ENCODE measurements around the gene INPP5E.
"Not testable (repeated sequence)": the region's sequence is repeated elsewhere in the genome, so short reads cannot be mapped to it uniquely, and the experiment has no call there.

INPP5E gene

DNA sequence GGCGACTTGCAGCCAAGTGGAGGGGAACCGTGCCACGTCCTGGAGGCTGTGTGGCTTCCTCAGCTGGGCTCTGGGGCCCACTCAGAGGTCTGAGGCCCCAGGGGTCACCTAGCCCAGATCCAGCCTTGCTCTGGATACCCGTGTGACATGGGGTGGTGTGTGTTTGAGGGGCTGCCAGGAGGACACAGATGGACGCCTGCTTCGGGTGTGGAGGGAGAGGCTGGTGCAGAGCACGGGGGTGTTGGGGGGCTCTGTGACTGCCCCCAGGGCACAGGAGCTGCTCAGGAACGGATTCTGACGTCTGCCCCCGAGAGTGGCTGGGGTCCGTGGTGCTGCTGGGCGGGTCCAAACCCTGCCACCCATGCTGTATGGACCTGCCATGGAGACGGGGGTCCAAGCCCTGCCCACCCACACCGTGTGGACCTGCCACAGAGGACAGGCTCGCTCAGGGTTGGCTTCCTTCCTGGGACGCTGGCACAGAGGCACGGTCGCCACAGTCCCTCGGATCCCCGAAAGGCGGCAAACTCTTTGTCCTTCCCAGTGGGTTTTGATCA is 10.5 kb downstream of the INPP5E start:
- no peak overlapping the region for H3K9ac ChIP-seq (ENCODE audit: low read depth in 1 of 2, low read length in 2 of 2)
- no peak overlapping the region for H3K4me3 ChIP-seq (ENCODE audit: low read depth in 1 of 2, low read length in 2 of 2)
- no peak overlapping the region for H3K27ac ChIP-seq (ENCODE audit: low read depth, low read length)
- no peaks in the 10 kb centered on the region for H3K9me3 ChIP-seq (ENCODE audit: control insufficient read depth in 1 of 2, low read length in 2 of 2)
- no peaks in the 10 kb centered on the region for H3K4me1 ChIP-seq (ENCODE audit: control insufficient read depth in 1 of 2, insufficient read depth in 2 of 2, low read length in 2 of 2)
- H3K36me3 ChIP-seq (ENCODE audit: control insufficient read depth in 1 of 2, insufficient read depth in 2 of 2, low read length in 2 of 2): peaks cover 8 to 42% of the 10 kb centered on the region in 2 donors
- no peaks in the 10 kb centered on the region for H3K27me3 ChIP-seq (ENCODE audit: control insufficient read depth in 1 of 2, insufficient read depth in 2 of 2, low read length in 2 of 2)

DNA sequence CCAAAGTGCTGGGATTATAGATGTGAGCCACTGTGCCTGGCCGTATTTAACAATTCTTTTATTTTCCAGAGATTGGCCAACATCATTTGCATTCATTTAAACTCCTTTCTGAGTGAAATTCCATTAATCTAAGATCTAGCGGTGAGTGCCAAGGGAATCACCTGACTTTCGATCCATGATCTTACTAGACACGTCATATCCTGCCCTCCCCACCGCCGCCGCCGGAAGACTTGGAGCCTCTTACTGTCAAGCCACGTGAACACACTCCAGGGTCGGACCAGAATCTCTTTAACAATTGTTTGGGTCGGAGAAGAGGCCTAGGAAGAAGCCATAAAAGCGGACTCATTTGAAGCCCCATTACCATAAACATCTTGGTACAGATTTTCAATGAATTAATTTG is 12.9 kb downstream of the INPP5E start:
- Histone ChIP-seq H3K9ac (ENCODE audit: low read depth in 1 of 2, low read length in 2 of 2) (no peak overlapping the region), H3K4me3 (ENCODE audit: low read depth in 1 of 2, low read length in 2 of 2) (no peak overlapping the region), H3K27me3 (ENCODE audit: control insufficient read depth in 1 of 2, insufficient read depth in 2 of 2, low read length in 2 of 2) (no peaks in the 10 kb centered on the region), H3K36me3 (ENCODE audit: control insufficient read depth in 1 of 2, insufficient read depth in 2 of 2, low read length in 2 of 2) (peaks cover 29 to 52% of the 10 kb centered on the region in 2 donors), H3K27ac (ENCODE audit: low read depth, low read length) (no peak overlapping the region), H3K4me1 (ENCODE audit: control insufficient read depth in 1 of 2, insufficient read depth in 2 of 2, low read length in 2 of 2) (no peaks in the 10 kb centered on the region), H3K9me3 (ENCODE audit: control insufficient read depth in 1 of 2, low read length in 2 of 2) (no peaks in the 10 kb centered on the region)

DNA sequence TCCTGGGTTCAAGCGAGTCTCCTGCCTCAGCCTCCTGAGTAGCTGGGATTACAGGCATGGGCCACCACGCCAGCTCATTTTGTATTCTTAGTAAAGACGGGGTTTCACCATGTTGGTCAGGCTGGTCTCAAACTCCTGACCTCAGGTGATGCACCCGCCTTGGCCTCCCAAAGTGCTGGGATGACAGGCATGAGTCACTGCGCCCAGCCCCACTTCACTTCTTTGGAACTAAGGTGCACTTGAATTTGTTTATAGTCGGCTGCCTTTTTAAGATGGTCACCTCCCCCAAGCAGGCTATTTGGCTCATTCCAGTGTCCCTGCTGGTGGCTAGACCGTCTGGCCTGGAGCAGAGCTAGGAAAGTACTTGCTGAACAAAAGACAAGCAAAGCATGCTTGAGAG is 14.3 kb downstream of the INPP5E start:
- not testable (repeated sequence) for H3K4me3 ChIP-seq (ENCODE audit: low read depth in 1 of 2, low read length in 2 of 2); H3K9me3 ChIP-seq (ENCODE audit: control insufficient read depth in 1 of 2, low read length in 2 of 2); H3K4me1 ChIP-seq (ENCODE audit: control insufficient read depth in 1 of 2, insufficient read depth in 2 of 2, low read length in 2 of 2); H3K27me3 ChIP-seq (ENCODE audit: control insufficient read depth in 1 of 2, insufficient read depth in 2 of 2, low read length in 2 of 2); H3K27ac ChIP-seq (ENCODE audit: low read depth, low read length); H3K9ac ChIP-seq (ENCODE audit: low read depth in 1 of 2, low read length in 2 of 2)
- peaks cover 27 to 56% of the 10 kb centered on the region in 2 donors for H3K36me3 ChIP-seq (ENCODE audit: control insufficient read depth in 1 of 2, insufficient read depth in 2 of 2, low read length in 2 of 2)

DNA sequence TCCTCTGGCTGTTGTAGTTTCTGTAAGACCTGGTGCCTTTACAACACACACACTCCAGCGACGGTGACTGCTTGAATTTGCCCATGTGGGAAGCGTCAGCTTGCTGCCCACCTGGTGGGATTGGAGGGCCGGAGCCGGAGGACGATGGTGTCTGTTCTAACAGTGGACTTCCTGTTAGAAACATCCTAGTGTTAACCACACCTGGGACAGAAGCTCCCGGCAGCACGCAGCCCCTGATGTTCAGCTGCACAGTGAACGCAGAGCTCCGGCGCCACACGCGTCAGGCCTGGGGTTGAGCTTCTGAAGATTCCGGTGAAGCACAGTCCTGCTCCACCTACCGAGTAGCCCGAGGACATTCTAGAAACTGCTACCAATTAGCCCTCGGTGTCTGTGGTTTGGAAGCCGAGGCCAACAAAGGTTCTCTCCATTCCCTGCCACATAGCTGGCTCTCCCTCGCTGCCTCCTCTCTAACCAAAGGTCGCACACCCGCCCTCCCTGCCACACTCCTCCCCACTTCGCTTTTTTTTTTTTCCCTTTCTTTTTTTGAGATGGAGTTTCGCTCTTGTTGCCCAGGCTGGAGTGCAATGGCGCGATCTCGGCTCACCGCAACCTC is 14.8 kb downstream of the INPP5E start:
- peaks cover 25 to 55% of the 10 kb centered on the region in 2 donors for H3K36me3 ChIP-seq (ENCODE audit: control insufficient read depth in 1 of 2, insufficient read depth in 2 of 2, low read length in 2 of 2)
- no peaks in the 10 kb centered on the region for H3K27me3 ChIP-seq (ENCODE audit: control insufficient read depth in 1 of 2, insufficient read depth in 2 of 2, low read length in 2 of 2)
- no peak overlapping the region for H3K4me3 ChIP-seq (ENCODE audit: low read depth in 1 of 2, low read length in 2 of 2)
- no peaks in the 10 kb centered on the region for H3K4me1 ChIP-seq (ENCODE audit: control insufficient read depth in 1 of 2, insufficient read depth in 2 of 2, low read length in 2 of 2)
- no peak overlapping the region for H3K27ac ChIP-seq (ENCODE audit: low read depth, low read length)
- H3K9me3 ChIP-seq (ENCODE audit: control insufficient read depth in 1 of 2, low read length in 2 of 2): no peaks in the 10 kb centered on the region
- H3K9ac ChIP-seq (ENCODE audit: low read depth in 1 of 2, low read length in 2 of 2): no peak overlapping the region

DNA sequence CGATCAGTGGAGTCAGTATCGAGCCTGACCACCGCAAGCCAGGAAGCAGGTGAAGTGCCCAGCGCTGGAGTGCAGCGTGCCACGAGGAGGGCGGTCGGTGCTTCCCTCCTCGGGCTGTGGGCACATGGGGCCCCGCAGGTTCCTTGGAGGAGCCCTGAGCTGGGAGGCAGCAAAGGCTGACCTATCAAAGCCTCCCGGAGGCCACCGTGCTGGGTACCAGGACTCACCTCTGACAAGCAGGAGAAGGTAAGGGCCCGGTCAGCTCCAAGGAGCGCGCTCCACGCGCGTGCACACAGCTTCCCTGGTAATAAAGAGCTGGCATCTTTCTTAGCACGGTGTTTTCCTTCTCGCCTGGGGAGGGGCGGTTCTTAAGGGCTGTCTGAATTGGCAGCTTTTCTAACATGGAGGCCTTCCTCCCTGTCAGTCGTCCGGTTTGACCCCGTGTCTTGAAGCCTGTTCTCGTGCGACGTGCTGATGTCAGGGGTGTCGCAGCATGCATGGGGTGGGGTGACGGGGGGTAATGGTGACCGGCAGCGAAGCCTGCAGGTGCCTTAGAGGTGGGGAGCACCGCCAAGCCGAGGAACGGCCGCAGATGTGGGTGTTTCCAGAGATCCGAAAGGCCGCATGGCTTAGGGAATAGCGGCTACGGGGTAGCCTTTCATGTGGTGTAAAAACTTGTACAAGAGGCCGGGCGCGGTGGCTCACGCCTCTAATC is 16.1 kb downstream of the INPP5E start:
- no peaks in the 10 kb centered on the region for H3K9me3 ChIP-seq (ENCODE audit: control insufficient read depth in 1 of 2, low read length in 2 of 2)
- H3K27ac ChIP-seq (ENCODE audit: low read depth, low read length): no peak overlapping the region
- H3K27me3 ChIP-seq (ENCODE audit: control insufficient read depth in 1 of 2, insufficient read depth in 2 of 2, low read length in 2 of 2): no peaks in the 10 kb centered on the region
- peaks cover 34 to 55% of the 10 kb centered on the region in 2 donors for H3K36me3 ChIP-seq (ENCODE audit: control insufficient read depth in 1 of 2, insufficient read depth in 2 of 2, low read length in 2 of 2)
- no peak overlapping the region for H3K4me3 ChIP-seq (ENCODE audit: low read depth in 1 of 2, low read length in 2 of 2)
- H3K4me1 ChIP-seq (ENCODE audit: control insufficient read depth in 1 of 2, insufficient read depth in 2 of 2, low read length in 2 of 2): no peaks in the 10 kb centered on the region
- no peak overlapping the region for H3K9ac ChIP-seq (ENCODE audit: low read depth in 1 of 2, low read length in 2 of 2)

DNA sequence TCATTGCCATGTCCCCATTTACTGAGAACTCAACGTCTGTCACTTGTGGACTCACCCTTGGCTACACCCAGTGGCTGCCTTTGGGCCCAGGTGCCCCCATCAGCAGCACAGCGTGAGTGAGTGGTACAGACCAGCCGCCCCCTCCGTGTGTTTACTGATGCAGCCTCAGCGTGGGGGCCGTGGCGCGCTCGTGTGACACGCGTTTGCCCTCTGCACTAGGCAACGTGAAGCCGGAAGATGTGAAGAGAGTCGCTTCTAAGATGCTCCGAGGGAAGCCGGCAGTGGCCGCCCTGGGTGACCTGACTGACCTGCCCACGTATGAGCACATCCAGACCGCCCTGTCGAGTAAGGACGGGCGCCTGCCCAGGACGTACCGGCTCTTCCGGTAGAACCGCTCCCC is 16.8 kb downstream of the INPP5E start:
- no peaks in the 10 kb centered on the region for H3K27me3 ChIP-seq (ENCODE audit: control insufficient read depth in 1 of 2, insufficient read depth in 2 of 2, low read length in 2 of 2)
- H3K27ac ChIP-seq (ENCODE audit: low read depth, low read length): no peak overlapping the region
- H3K4me3 ChIP-seq (ENCODE audit: low read depth in 1 of 2, low read length in 2 of 2): no peak overlapping the region
- H3K9ac ChIP-seq (ENCODE audit: low read depth in 1 of 2, low read length in 2 of 2): no peak overlapping the region
- no peaks in the 10 kb centered on the region for H3K4me1 ChIP-seq (ENCODE audit: control insufficient read depth in 1 of 2, insufficient read depth in 2 of 2, low read length in 2 of 2)
- no peaks in the 10 kb centered on the region for H3K9me3 ChIP-seq (ENCODE audit: control insufficient read depth in 1 of 2, low read length in 2 of 2)
- H3K36me3 ChIP-seq (ENCODE audit: control insufficient read depth in 1 of 2, insufficient read depth in 2 of 2, low read length in 2 of 2): peaks cover 40 to 62% of the 10 kb centered on the region in 2 donors

DNA sequence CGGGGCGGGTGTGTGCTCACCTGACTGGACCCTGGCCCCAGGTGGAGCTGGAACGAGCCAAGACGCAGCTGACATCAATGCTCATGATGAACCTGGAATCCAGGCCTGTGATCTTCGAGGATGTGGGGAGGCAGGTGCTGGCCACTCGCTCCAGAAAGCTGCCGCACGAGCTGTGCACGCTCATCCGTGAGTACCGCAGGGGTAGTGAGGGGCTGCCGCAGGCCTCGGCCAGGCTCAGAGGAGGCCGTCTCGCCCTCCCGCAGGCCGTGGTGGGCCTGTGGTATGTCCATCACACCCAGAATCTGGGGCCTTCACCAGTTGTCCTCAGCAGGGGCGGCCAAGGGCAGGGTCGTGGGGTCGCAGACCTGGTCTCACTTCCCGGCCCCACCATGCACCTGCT is 17.9 kb downstream of the INPP5E start:
- Histone ChIP-seq H3K27ac (ENCODE audit: low read depth, low read length) (no peak overlapping the region), H3K27me3 (ENCODE audit: control insufficient read depth in 1 of 2, insufficient read depth in 2 of 2, low read length in 2 of 2) (no peaks in the 10 kb centered on the region), H3K4me1 (ENCODE audit: control insufficient read depth in 1 of 2, insufficient read depth in 2 of 2, low read length in 2 of 2) (no peaks in the 10 kb centered on the region), H3K36me3 (ENCODE audit: control insufficient read depth in 1 of 2, insufficient read depth in 2 of 2, low read length in 2 of 2) (peaks cover 44 to 72% of the 10 kb centered on the region in 2 donors), H3K4me3 (ENCODE audit: low read depth in 1 of 2, low read length in 2 of 2) (no peak overlapping the region), H3K9ac (ENCODE audit: low read depth in 1 of 2, low read length in 2 of 2) (no peak overlapping the region), H3K9me3 (ENCODE audit: control insufficient read depth in 1 of 2, low read length in 2 of 2) (no peaks in the 10 kb centered on the region)

DNA sequence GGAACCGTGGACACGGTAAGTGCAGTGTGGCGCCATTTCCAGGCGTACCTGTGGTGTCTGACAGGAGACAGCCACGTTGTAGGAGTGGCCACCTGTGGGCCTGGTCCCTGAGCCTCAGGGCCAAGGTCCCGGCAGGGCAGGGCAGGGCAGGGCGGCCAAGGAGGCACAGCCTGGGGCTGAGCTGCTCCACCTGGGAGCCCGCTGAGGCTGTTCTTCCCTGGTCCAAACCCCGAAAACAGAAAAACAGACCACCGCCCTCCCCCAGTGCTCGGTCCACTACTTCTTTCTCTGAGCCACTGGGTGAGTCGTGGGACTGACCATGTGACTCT is 20.6 kb downstream of the INPP5E start:
- Histone ChIP-seq H3K4me3 (ENCODE audit: low read depth in 1 of 2, low read length in 2 of 2) (no peak overlapping the region), H3K27ac (ENCODE audit: low read depth, low read length) (no peak overlapping the region), H3K9me3 (ENCODE audit: control insufficient read depth in 1 of 2, low read length in 2 of 2) (no peaks in the 10 kb centered on the region), H3K27me3 (ENCODE audit: control insufficient read depth in 1 of 2, insufficient read depth in 2 of 2, low read length in 2 of 2) (no peaks in the 10 kb centered on the region), H3K36me3 (ENCODE audit: control insufficient read depth in 1 of 2, insufficient read depth in 2 of 2, low read length in 2 of 2) (peaks cover 58 to 90% of the 10 kb centered on the region in 2 donors), H3K4me1 (ENCODE audit: control insufficient read depth in 1 of 2, insufficient read depth in 2 of 2, low read length in 2 of 2) (no peaks in the 10 kb centered on the region), H3K9ac (ENCODE audit: low read depth in 1 of 2, low read length in 2 of 2) (no peak overlapping the region)

DNA sequence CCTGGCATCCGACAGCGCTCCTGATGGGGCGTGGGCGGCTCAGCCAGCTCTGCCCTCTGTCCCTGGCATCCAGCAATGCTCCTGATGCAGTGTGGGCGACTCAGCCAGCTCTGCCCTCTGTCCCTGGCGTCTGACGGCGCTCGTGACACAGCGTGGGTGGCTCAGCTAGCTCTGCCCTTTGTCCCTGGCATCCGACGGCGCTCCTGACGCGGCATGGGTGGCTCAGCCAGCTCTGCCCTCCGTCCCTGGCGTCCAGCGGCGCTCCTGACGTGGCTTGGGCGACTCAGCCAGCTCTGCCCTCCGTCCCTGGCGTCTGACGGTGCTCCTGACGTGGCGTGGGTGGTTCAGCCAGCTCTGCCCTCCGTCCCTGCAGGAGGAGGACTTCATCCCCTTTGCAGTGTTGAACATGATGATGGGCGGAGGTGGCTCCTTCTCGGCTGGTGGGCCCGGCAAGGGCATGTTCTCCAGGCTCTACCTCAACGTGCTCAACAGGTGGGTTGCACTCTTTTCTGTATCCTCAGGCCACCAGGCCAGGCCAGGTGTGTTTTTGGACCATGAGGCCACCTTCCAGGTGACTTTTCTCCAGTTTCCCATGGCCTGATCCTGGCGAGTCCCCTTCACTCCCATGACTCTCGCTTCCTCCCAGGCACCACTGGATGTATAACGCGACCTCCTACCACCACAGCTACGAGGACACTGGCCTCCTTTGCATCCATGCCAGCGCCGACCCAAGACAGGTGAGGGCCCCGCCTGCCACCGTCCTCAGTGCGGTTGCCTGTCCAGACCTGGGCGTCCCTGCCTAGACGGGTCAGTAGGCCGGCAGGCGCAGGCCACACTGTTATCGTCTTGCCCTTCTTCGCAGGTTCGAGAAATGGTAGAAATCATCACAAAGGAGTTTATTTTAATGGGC is 21.2 kb downstream of the INPP5E start:
- no peak overlapping the region for H3K9ac ChIP-seq (ENCODE audit: low read depth in 1 of 2, low read length in 2 of 2)
- H3K36me3 ChIP-seq (ENCODE audit: control insufficient read depth in 1 of 2, insufficient read depth in 2 of 2, low read length in 2 of 2): peaks cover 60 to 91% of the 10 kb centered on the region in 2 donors
- no peaks in the 10 kb centered on the region for H3K4me1 ChIP-seq (ENCODE audit: control insufficient read depth in 1 of 2, insufficient read depth in 2 of 2, low read length in 2 of 2)
- no peak overlapping the region for H3K27ac ChIP-seq (ENCODE audit: low read depth, low read length)
- no peaks in the 10 kb centered on the region for H3K27me3 ChIP-seq (ENCODE audit: control insufficient read depth in 1 of 2, insufficient read depth in 2 of 2, low read length in 2 of 2)
- no peaks in the 10 kb centered on the region for H3K9me3 ChIP-seq (ENCODE audit: control insufficient read depth in 1 of 2, low read length in 2 of 2)
- H3K4me3 ChIP-seq (ENCODE audit: low read depth in 1 of 2, low read length in 2 of 2): no peak overlapping the region

DNA sequence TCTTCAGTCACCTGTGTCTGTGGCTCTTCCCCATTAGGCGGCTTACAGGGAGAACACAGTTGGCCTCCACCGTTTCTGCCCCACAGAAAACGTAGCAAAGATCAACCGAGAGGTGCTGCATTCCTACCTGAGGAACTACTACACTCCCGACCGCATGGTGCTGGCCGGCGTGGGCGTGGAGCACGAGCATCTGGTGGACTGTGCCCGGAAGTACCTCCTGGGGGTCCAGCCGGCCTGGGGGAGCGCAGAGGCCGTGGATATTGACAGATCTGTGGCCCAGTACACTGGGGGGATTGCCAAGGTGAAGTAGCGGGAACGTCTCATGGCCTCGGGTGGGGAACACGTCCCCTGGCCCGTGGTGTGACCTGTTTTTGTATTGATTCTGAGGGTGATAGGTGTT is 22.7 kb downstream of the INPP5E start:
- Histone ChIP-seq H3K4me1 (ENCODE audit: control insufficient read depth in 1 of 2, insufficient read depth in 2 of 2, low read length in 2 of 2) (peaks cover 2 to 3% of the 10 kb centered on the region in 2 donors), H3K4me3 (ENCODE audit: low read depth in 1 of 2, low read length in 2 of 2) (no peak overlapping the region), H3K27me3 (ENCODE audit: control insufficient read depth in 1 of 2, insufficient read depth in 2 of 2, low read length in 2 of 2) (no peaks in the 10 kb centered on the region), H3K27ac (ENCODE audit: low read depth, low read length) (no peak overlapping the region), H3K36me3 (ENCODE audit: control insufficient read depth in 1 of 2, insufficient read depth in 2 of 2, low read length in 2 of 2) (peaks cover 53 to 86% of the 10 kb centered on the region in 2 donors), H3K9me3 (ENCODE audit: control insufficient read depth in 1 of 2, low read length in 2 of 2) (no peaks in the 10 kb centered on the region), H3K9ac (ENCODE audit: low read depth in 1 of 2, low read length in 2 of 2) (no peak overlapping the region)
